Glomerular visceral epithelial cell (primary cell): Measurements from ENCODE around the gene OR2D3.
"Not testable (repeated sequence)": the region's sequence is repeated elsewhere in the genome, so short reads cannot be mapped to it uniquely, and the experiment has no call there.

Experiments
- DNase-seq: peaks from one replicate; pipeline ENCODE4 v3.0.0-alpha.2; 2016; ENCODE audit errors: extremely low spot score

Gene OR2D3

GRCh38 chr11:6920702-6921101, at the start of gene OR2D3:
TSS of gene OR2D3 (plus strand) at chr11:6921002. CDS start at chr11:6921002, 0 bp downstream.
- DNase-seq, result no peak

GRCh38 chr11:6871278-6871677, 49.5 kb upstream of the OR2D3 start:
- DNase-seq, result no peak

GRCh38 chr11:6875761-6876160, 45.0 kb upstream of the OR2D3 start:
- DNase-seq, result no peak

GRCh38 chr11:6876325-6876724, 44.5 kb upstream of the OR2D3 start, which contains the start of gene OR10A4:
TSS of gene OR10A4 (plus strand) at chr11:6876625. CDS start at chr11:6876648, 23 bp downstream.
- DNase-seq, result no peak

- DNase-seq, result no peak
These were observed 43.9 kb upstream of the OR2D3 start for GRCh38 chr11:6876914-6877313.

GRCh38 chr11:6882751-6883150, 38.1 kb upstream of the OR2D3 start:
- DNase-seq, result no peak

- DNase-seq, result not testable (repeated sequence)
These were observed 33.1 kb upstream of the OR2D3 start for GRCh38 chr11:6887711-6888110.

- DNase-seq, result no peak
These were observed 32.0 kb upstream of the OR2D3 start for GRCh38 chr11:6888830-6889229.

- DNase-seq, result no peak
These were observed 31.0 kb upstream of the OR2D3 start for GRCh38 chr11:6889835-6890234.

GRCh38 chr11:6892400-6892799, 28.4 kb upstream of the OR2D3 start, which contains the start of gene OR2D2:
TSS of gene OR2D2 (minus strand) at chr11:6892500. CDS start at chr11:6892500, 0 bp downstream.
- DNase-seq, result no peak

- DNase-seq, result no peak
These were observed 26.7 kb upstream of the OR2D3 start for GRCh38 chr11:6894097-6894496.

- DNase-seq, result no peak
These were observed 25.8 kb upstream of the OR2D3 start for GRCh38 chr11:6895010-6895409.

GRCh38 chr11:6898911-6899310, 21.9 kb upstream of the OR2D3 start:
- DNase-seq, result no peak

GRCh38 chr11:6900327-6900999, 20.3 kb upstream of the OR2D3 start:
- DNase-seq, result no peak

- DNase-seq, result not testable (repeated sequence)
These were observed 16.0 kb upstream of the OR2D3 start for GRCh38 chr11:6904804-6905203.

- DNase-seq, result no peak
These were observed 9.4 kb upstream of the OR2D3 start for GRCh38 chr11:6911378-6911777.

- no peak for DNase-seq
These were observed 8.9 kb upstream of the OR2D3 start for GRCh38 chr11:6911948-6912347.

- no peak for DNase-seq
These were observed 1.1 kb upstream of the OR2D3 start for GRCh38 chr11:6919698-6920097.

GRCh38 chr11:6925007-6925577, 4.3 kb downstream of the OR2D3 start:
- no peak for DNase-seq

- DNase-seq, result peak; percentile 18
These were observed 4.9 kb downstream of the OR2D3 start for GRCh38 chr11:6925636-6926207.

GRCh38 chr11:6926208-6927029, 5.6 kb downstream of the OR2D3 start, which contains the start of gene ZNF215:
TSS of gene ZNF215 (plus strand) at chr11:6926426. CDS start at chr11:6932273, 5,847 bp downstream.
- peak; percentile 86 for DNase-seq

- no peak for DNase-seq
These were observed 6.3 kb downstream of the OR2D3 start for GRCh38 chr11:6927030-6927617.
